ENCODE data around the gene SLC45A2.
"Not testable (repeated sequence)": the region's sequence is repeated elsewhere in the genome, so short reads cannot be mapped to it uniquely, and the experiment has no call there.

The SLC45A2 gene

GRCh38 chr5:33969572-33970452 lies 14.7 kb downstream of the SLC45A2 start:
- TF ChIP-seq, protein P1, sequence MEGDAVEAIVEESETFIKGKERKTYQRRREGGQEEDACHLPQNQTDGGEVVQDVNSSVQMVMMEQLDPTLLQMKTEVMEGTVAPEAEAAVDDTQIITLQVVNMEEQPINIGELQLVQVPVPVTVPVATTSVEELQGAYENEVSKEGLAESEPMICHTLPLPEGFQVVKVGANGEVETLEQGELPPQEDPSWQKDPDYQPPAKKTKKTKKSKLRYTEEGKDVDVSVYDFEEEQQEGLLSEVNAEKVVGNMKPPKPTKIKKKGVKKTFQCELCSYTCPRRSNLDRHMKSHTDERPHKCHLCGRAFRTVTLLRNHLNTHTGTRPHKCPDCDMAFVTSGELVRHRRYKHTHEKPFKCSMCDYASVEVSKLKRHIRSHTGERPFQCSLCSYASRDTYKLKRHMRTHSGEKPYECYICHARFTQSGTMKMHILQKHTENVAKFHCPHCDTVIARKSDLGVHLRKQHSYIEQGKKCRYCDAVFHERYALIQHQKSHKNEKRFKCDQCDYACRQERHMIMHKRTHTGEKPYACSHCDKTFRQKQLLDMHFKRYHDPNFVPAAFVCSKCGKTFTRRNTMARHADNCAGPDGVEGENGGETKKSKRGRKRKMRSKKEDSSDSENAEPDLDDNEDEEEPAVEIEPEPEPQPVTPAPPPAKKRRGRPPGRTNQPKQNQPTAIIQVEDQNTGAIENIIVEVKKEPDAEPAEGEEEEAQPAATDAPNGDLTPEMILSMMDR (IDR thresholded peaks at IDR 0.05; ENCODE audit: borderline replicate concordance, insufficient read depth, low read depth, low read length) = peak; percentile 78
- no peak overlapping the region for H3K4me3 ChIP-seq (ENCODE audit: low read depth, low read length)

GRCh38 chr5:33968211-33969005 lies 16.1 kb downstream of the SLC45A2 start:
- TF ChIP-seq, protein P1 (IDR thresholded peaks at IDR 0.05; ENCODE audit: borderline replicate concordance, insufficient read depth, low read depth, low read length) = no peak
- H3K4me3 ChIP-seq (ENCODE audit: low read depth, low read length) = no peak overlapping the region

DNA sequence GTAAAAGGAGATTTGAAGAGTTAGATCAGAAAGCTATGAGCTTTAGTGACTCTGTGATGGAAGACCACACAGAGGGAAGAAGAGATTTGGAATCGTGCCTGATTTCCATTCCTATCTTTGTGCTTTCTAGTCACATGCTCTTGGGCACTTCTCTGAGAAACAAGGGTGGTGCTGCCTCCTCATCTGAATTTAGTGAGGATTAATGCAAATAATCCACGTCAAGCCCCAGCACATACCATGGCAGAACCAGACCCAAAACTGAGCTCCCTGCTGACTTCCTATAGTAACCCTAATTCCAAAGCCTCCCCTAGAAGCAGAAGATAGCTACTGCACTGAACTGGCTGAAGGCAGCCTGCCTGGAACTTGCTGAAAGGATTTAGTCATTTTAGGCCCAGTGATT lies 17.7 kb downstream of the SLC45A2 start:
- TF ChIP-seq, protein P1 (IDR thresholded peaks at IDR 0.05; ENCODE audit: borderline replicate concordance, insufficient read depth, low read depth, low read length) = no peak
- H3K4me3 ChIP-seq (ENCODE audit: low read depth, low read length) = no peak overlapping the region

GRCh38 chr5:33964132-33964700 lies 20.3 kb downstream of the SLC45A2 start:
- no peak overlapping the region for H3K4me3 ChIP-seq (ENCODE audit: low read depth, low read length)
- TF ChIP-seq, protein P1 (IDR thresholded peaks at IDR 0.05; ENCODE audit: borderline replicate concordance, insufficient read depth, low read depth, low read length) = no peak

GRCh38 chr5:33958176-33958575 lies 26.3 kb downstream of the SLC45A2 start:
- H3K4me3 ChIP-seq (ENCODE audit: low read depth, low read length) = no peak overlapping the region
- TF ChIP-seq, protein P1 (IDR thresholded peaks at IDR 0.05; ENCODE audit: borderline replicate concordance, insufficient read depth, low read depth, low read length) = no peak

GRCh38 chr5:33957577-33958150 lies 26.8 kb downstream of the SLC45A2 start:
- TF ChIP-seq, protein P1 (IDR thresholded peaks at IDR 0.05; ENCODE audit: borderline replicate concordance, insufficient read depth, low read depth, low read length) = no peak
- no peak overlapping the region for H3K4me3 ChIP-seq (ENCODE audit: low read depth, low read length)

- not testable (repeated sequence) for H3K4me3 ChIP-seq (ENCODE audit: low read depth, low read length)
Observed at GRCh38 chr5:33952175-33952574, 32.3 kb downstream of the SLC45A2 start.

Measured in GM12875 (cell line).